Panc1 (cell line): Measurements from ENCODE around the gene CNNM1. TPM values are rescaled to one million over a fixed set of nuclear protein-coding genes. Genes with fewer than 3 reads are reported as not detected.

Experiments used
- ATAC-seq: fragments of 200-7000 bp; cut with Tn5 transposase; 2 replicates; pipeline ENCODE4 v1.9.1; 2020; ENCODE audit warnings: mild to moderate bottlenecking, moderate library complexity
- BruUV-seq: library from RNA; stranded (reverse); fragments of 400-500 nt; replicated peaks from 2 replicates; lab custom pipeline; 2021; lab: Mats Ljungman, UMichigan
- CTCF ChIA-PET: fragments of 300-600 bp; sonication (Branson Sonifier 250); formaldehyde crosslinking; loops from one replicate; lab custom pipeline; 2022; ENCODE audit warnings: antibody characterized with exemption; lab: Charles Lee
- POLR2A ChIA-PET: fragments of 300-600 bp; sonication (Branson Sonifier 250); formaldehyde crosslinking; loops from one replicate; lab custom pipeline; 2022; ENCODE audit warnings: antibody characterized with exemption; lab: Charles Lee
- DNase-seq: peaks from one replicate; pipeline ENCODE4 v3.0.0-alpha.2; 2010; ENCODE audit warnings: low read depth, low spot score
- H3K27ac ChIP-seq: 2 replicates; pipeline ENCODE4 v1.5.1; 2011; ENCODE audit warnings: mild to moderate bottlenecking, low read length, inconsistent platforms
- H3K27me3 ChIP-seq: fragments of 200-500 bp; sonication (Bioruptor generic); 2 replicates; pipeline ENCODE4 v1.6.0; 2014; ENCODE audit warnings: low read length, inconsistent platforms; ENCODE audit not compliant: control insufficient read depth, insufficient read depth
- H3K36me3 ChIP-seq: fragments of 200-500 bp; sonication (Bioruptor generic); 2 replicates; pipeline ENCODE4 v1.5.1; 2014; ENCODE audit warnings: inconsistent platforms, mild to moderate bottlenecking, low read length, moderate library complexity; ENCODE audit not compliant: control insufficient read depth, insufficient read depth
- H3K4me1 ChIP-seq: 2 replicates; pipeline ENCODE4 v1.5.1; 2011; ENCODE audit warnings: inconsistent platforms, mild to moderate bottlenecking, low read length, moderate library complexity; ENCODE audit not compliant: control insufficient read depth, insufficient read depth
- H3K4me3 ChIP-seq, 2 experiments: 2 replicates each; pipeline ENCODE4 v1.5.1; 2011 to 2012; ENCODE audit warnings: low read depth in 2 of 2, low read length in 2 of 2, mild to moderate bottlenecking in 2 of 2, inconsistent platforms in 1 of 2, moderate library complexity in 1 of 2
- H3K9me3 ChIP-seq: fragments of 200-500 bp; sonication (Bioruptor generic); 2 replicates; pipeline ENCODE4 v1.5.1; 2014; ENCODE audit warnings: low read depth, mild to moderate bottlenecking, inconsistent platforms, low read length, moderate library complexity; ENCODE audit not compliant: control insufficient read depth, insufficient read depth
- POLR2AphosphoS5 ChIP-seq: IDR thresholded peaks from 2 replicates; pipeline ENCODE4 v1.6.1; 2012; ENCODE audit warnings: mild to moderate bottlenecking, low read depth, low read length, moderate library complexity
- REST ChIP-seq, 2 experiments: IDR thresholded peaks; 2 replicates each; pipeline ENCODE4 v1.6.1; 2011 to 2012; ENCODE audit warnings: low read depth in 2 of 2, control low read depth in 1 of 2, low read length in 1 of 2, mild to moderate bottlenecking in 1 of 2, moderate library complexity in 1 of 2; ENCODE audit not compliant: insufficient read depth in 1 of 2
- SIN3A ChIP-seq: IDR thresholded peaks from 2 replicates; pipeline ENCODE4 v1.6.1; 2012; ENCODE audit warnings: low read depth, mild to moderate bottlenecking, low read length, moderate library complexity, borderline replicate concordance; ENCODE audit not compliant: insufficient read depth
- TCF7L2 ChIP-seq: IDR thresholded peaks from 2 replicates; pipeline ENCODE4 v1.6.1; 2011; ENCODE audit warnings: mild to moderate bottlenecking, low read depth, low read length, inconsistent platforms
- in situ Hi-C: cut with HindIII; loops from 2 replicates; pipeline ENCODE4 v1.10.0; 2016; ENCODE audit warnings: low sequenced_read_pairs, low pct_unique_long_range_greater_than_20kb
- intact Hi-C: fragments of 100-400 bp; cut with micrococcal nuclease; formaldehyde crosslinking; loops from one replicate; pipeline ENCODE4 v1.10.0; 2022; ENCODE audit not compliant: unreplicated experiment
- total RNA-seq: library from RNA; stranded (reverse); gene quantifications from one replicate; pipeline ENCODE4 v1.2.1, GENCODE V29; 2021; ENCODE audit not compliant: unreplicated experiment
- TF ChIP-seq, protein P1 (sequence below): fragments of 450-650 bp; IDR thresholded peaks from 2 replicates; pipeline ENCODE4 v1.5.1; 2017; ENCODE audit warnings: mild to moderate bottlenecking

The CNNM1 gene
- total RNA-seq, 1 experiment from 2014 or later: 16.6 TPM

- Histone ChIP-seq H3K36me3 (peaks cover 15% of the 10 kb centered on the region), H3K4me3 (no peak overlapping the region), H3K27me3 (no peaks in the 10 kb centered on the region), H3K9me3 (no peaks in the 10 kb centered on the region), H3K27ac (no peak overlapping the region), H3K4me1 (peaks cover 17% of the 10 kb centered on the region)
- DNase-seq (no peak), ATAC-seq (no peak)
- TF ChIP-seq, protein P1, sequence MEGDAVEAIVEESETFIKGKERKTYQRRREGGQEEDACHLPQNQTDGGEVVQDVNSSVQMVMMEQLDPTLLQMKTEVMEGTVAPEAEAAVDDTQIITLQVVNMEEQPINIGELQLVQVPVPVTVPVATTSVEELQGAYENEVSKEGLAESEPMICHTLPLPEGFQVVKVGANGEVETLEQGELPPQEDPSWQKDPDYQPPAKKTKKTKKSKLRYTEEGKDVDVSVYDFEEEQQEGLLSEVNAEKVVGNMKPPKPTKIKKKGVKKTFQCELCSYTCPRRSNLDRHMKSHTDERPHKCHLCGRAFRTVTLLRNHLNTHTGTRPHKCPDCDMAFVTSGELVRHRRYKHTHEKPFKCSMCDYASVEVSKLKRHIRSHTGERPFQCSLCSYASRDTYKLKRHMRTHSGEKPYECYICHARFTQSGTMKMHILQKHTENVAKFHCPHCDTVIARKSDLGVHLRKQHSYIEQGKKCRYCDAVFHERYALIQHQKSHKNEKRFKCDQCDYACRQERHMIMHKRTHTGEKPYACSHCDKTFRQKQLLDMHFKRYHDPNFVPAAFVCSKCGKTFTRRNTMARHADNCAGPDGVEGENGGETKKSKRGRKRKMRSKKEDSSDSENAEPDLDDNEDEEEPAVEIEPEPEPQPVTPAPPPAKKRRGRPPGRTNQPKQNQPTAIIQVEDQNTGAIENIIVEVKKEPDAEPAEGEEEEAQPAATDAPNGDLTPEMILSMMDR: no peak
- TF ChIP-seq TCF7L2: no peak
- no peak for TF ChIP-seq POLR2AphosphoS5
- TF ChIP-seq SIN3A: no peak
- TF ChIP-seq REST (IDR thresholded peaks at IDR 0.05; ENCODE audit: insufficient read depth in 1 of 2, low read depth in 2 of 2, low read length in 1 of 2): no peak
- in situ Hi-C loops (no loop called here), intact Hi-C loops (no loop called here)
- CTCF ChIA-PET: no interaction called here
- BruUV-seq: no TSS peak
- POLR2A ChIA-PET: no interaction called here
Observed at GRCh38 chr10:99399664-99400063, 70.5 kb downstream of the CNNM1 start.

DNA sequence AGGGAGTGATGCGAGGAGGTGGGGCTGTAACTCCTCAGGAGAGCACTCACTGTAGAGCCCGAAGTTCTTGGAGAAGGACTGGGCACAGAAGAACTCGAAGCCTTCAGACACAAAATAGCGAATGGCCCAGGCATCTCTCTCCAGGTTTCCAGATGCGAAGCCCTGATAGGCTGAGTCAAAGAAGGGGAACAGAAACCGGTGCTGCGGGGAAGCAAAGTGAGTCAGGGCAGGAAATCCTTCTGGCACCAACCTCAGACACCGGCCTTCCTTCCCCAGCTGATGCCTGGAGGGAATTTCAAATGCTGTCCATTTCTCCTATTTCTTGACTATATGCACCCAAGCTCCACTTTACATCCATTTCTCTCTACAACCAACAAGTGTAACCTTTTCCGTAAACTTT is 74.5 kb downstream of the CNNM1 start:
- Histone ChIP-seq H3K27me3 (no peaks in the 10 kb centered on the region), H3K9me3 (no peaks in the 10 kb centered on the region), H3K27ac (no peak overlapping the region), H3K4me1 (no peaks in the 10 kb centered on the region), H3K4me3 (no peak overlapping the region), H3K36me3 (peaks cover 21% of the 10 kb centered on the region)
- DNase-seq: no peak
- TF ChIP-seq, protein P1: no peak
- no peak for TF ChIP-seq SIN3A
- TF ChIP-seq POLR2AphosphoS5: no peak
- TF ChIP-seq REST (IDR thresholded peaks at IDR 0.05; ENCODE audit: insufficient read depth in 1 of 2, low read depth in 2 of 2, low read length in 1 of 2): no peak
- TF ChIP-seq TCF7L2: no peak
- no peak for ATAC-seq
- no TSS peak for BruUV-seq
- intact Hi-C loops: no loop called here
- POLR2A ChIA-PET: no interaction called here
- in situ Hi-C loops: no loop called here
- CTCF ChIA-PET: no interaction called here
